Progenitor cell of endocrine pancreas (in vitro differentiated cells): ENCODE measurements around the gene CASP4. TPM values are rescaled to one million over a fixed set of nuclear protein-coding genes. Genes with fewer than 3 reads are reported as not detected.
A peak's percentile ranks its signal among the peaks of the same experiment; 100 is the strongest.
"Not testable (repeated sequence)": the region's sequence is repeated elsewhere in the genome, so short reads cannot be mapped to it uniquely, and the experiment has no call there.

Source experiments
- DNase-seq: peaks from one replicate; pipeline ENCODE4 v3.0.0; 2021; ENCODE audit warnings: low spot score; ENCODE audit not compliant: unreplicated experiment
- H3K27ac Mint-ChIP-seq: 2 replicates; pipeline ENCODE4 v1.8.0; 2021; ENCODE audit warnings: mild to moderate bottlenecking, moderate library complexity, mixed read lengths
- H3K27me3 Mint-ChIP-seq: 2 replicates; pipeline ENCODE4 v1.8.0; 2021; ENCODE audit warnings: mixed read lengths
- H3K36me3 Mint-ChIP-seq: 2 replicates; pipeline ENCODE4 v1.8.0; 2022; ENCODE audit warnings: mixed read lengths; ENCODE audit not compliant: insufficient read depth
- H3K4me1 Mint-ChIP-seq: 2 replicates; pipeline ENCODE4 v1.8.0; 2021; ENCODE audit warnings: low read depth, mixed read lengths
- H3K4me3 Mint-ChIP-seq: 2 replicates; pipeline ENCODE4 v1.8.0; 2021; ENCODE audit warnings: low read depth, mild to moderate bottlenecking, moderate library complexity, mixed read lengths
- H3K9me3 Mint-ChIP-seq: 2 replicates; pipeline ENCODE4 v1.8.0; 2021; ENCODE audit warnings: low read depth, mixed read lengths
- CTCF ChIP-seq: fragments of 200-600 bp; sonication (generic); IDR thresholded peaks from one replicate; pipeline ENCODE4 v1.5.0; 2021; ENCODE audit warnings: antibody characterized with exemption, mild to moderate bottlenecking; ENCODE audit not compliant: unreplicated experiment
- total RNA-seq: library from RNA; stranded (reverse); gene quantifications from 2 replicates; pipeline ENCODE4 v1.2.1, GENCODE V29; 2021

CASP4 gene
- total RNA-seq, 1 donor from 2014 or later: not detected

- Mint-ChIP-seq H3K4me3 (no peak overlapping the region), H3K27me3 (no peaks in the 10 kb centered on the region), H3K27ac (no peak overlapping the region), H3K36me3 (peaks cover 1% of the 10 kb centered on the region), H3K4me1 (peaks cover 12% of the 10 kb centered on the region), H3K9me3 (peaks cover 25% of the 10 kb centered on the region)
- TF ChIP-seq CTCF: no peak
- DNase-seq: no peak
These were observed 24.4 kb upstream of the CASP4 start for GRCh38 chr11:104992781-104993180.

DNA sequence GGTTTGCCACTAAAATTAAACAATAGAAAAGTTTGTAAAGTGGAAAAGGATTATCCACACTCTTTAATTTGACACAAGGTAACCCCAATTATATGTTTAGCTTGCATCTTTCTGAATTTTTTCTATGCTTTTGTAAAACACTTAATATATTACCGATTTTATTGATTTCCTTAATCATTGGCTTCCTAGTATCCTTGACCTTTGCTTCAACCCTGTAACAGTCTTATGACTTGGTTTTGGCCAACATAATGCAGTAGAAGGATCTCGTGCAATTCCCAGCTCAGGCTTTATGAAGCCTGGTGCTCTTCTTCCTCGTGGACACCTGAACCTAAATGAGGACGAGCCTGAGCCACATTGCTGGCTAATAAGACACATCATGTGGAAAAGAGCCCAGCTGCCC, 23.6 kb upstream of the CASP4 start:
- Mint-ChIP-seq H3K36me3 (peaks cover 1% of the 10 kb centered on the region), H3K27ac (peak overlapping the region; percentile 62), H3K9me3 (peaks cover 25% of the 10 kb centered on the region), H3K27me3 (no peaks in the 10 kb centered on the region), H3K4me1 (peaks cover 12% of the 10 kb centered on the region), H3K4me3 (peak overlapping the region; percentile 14)
- TF ChIP-seq CTCF: no peak
- no peak for DNase-seq

GRCh38 chr11:104984808-104985207, 16.4 kb upstream of the CASP4 start:
- TF ChIP-seq CTCF: no peak
- H3K9me3 Mint-ChIP-seq: peaks cover 14% of the 10 kb centered on the region

DNA sequence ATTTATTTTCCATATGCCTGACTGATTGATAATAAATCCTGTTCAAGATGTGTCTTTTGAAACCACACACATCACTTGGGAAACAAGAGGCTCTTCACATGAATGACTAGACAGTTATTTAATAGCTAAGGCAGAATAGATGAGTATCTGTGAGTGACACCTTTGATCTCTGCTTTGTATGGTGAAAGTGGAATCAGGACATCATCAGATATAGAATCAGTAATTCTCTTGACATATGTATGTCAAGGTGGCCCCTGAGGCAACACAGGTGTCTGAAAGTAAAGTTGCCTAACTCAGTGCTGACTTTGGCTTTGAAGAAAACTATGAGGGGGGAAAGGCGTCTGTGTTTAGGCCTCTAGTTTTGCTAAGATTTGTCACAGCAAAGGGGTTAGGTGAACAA, 11.5 kb upstream of the CASP4 start:
- Mint-ChIP-seq H3K9me3 (peaks cover 2% of the 10 kb centered on the region), H3K4me1 (no peaks in the 10 kb centered on the region), H3K27me3 (no peaks in the 10 kb centered on the region), H3K27ac (no peak overlapping the region), H3K36me3 (no peaks in the 10 kb centered on the region), H3K4me3 (no peak overlapping the region)
- no peak for DNase-seq
- TF ChIP-seq CTCF: no peak

More at GRCh38 chr11:104984808-104985207, 16.4 kb upstream of the CASP4 start:
- no peak for DNase-seq
- H3K27ac Mint-ChIP-seq: no peak overlapping the region
- no peaks in the 10 kb centered on the region for H3K4me1 Mint-ChIP-seq
- H3K4me3 Mint-ChIP-seq: no peak overlapping the region
- H3K27me3 Mint-ChIP-seq: no peaks in the 10 kb centered on the region
- H3K36me3 Mint-ChIP-seq: peaks cover 1% of the 10 kb centered on the region

GRCh38 chr11:104973616-104974015, 5.2 kb upstream of the CASP4 start:
- Mint-ChIP-seq H3K27me3 (no peaks in the 10 kb centered on the region), H3K27ac (no peak overlapping the region), H3K36me3 (no peaks in the 10 kb centered on the region), H3K9me3 (peaks cover 18% of the 10 kb centered on the region), H3K4me1 (peaks cover 4% of the 10 kb centered on the region), H3K4me3 (no peak overlapping the region)
- DNase-seq: no peak
- no peak for TF ChIP-seq CTCF

DNA sequence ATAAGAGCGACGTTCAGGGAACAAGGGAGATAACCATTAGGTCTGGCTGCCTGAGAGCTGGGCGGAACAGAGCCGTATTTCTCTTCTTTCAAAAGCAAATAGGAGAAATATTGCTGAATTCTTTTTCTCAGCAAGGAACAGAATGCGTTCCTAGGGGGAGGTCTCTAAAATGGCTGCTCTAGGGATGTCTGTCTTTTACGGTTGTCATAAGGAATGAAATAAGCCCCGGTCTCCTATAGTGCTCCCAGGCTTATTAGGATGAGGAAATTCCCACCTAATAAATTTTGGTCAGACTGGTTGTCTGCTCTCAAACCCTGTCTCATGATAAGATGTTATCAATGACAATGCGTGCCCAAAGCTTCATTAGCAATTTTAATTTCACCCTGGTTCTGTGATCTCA, 4.5 kb upstream of the CASP4 start:
- H3K27ac Mint-ChIP-seq, H3K27me3 Mint-ChIP-seq, H3K4me3 Mint-ChIP-seq, H3K36me3 Mint-ChIP-seq, DNase-seq, H3K4me1 Mint-ChIP-seq: not testable (repeated sequence)
- peaks cover 18% of the 10 kb centered on the region for H3K9me3 Mint-ChIP-seq
